ENCODE data around the gene ECE1.

ECE1 gene

GRCh38 chr1:21269461-21270085 lies 20.7 kb downstream of the ECE1 start:
- no peak for DNase-seq (ENCODE audit: low read depth in 2 of 2)

GRCh38 chr1:21268281-21269239 lies 21.7 kb downstream of the ECE1 start:
- no peak for DNase-seq (ENCODE audit: low read depth in 2 of 2)

GRCh38 chr1:21267191-21268077 lies 22.8 kb downstream of the ECE1 start:
- no peak for DNase-seq (ENCODE audit: low read depth in 2 of 2)

- DNase-seq (ENCODE audit: low read depth in 2 of 2) = no peak
Measured at GRCh38 chr1:21266119-21266774, 24.0 kb downstream of the ECE1 start.

- no peak for DNase-seq (ENCODE audit: low read depth in 2 of 2)
Measured at GRCh38 chr1:21265644-21266043, 24.6 kb downstream of the ECE1 start.

GRCh38 chr1:21264898-21265297 lies 25.4 kb downstream of the ECE1 start:
- no peak for DNase-seq (ENCODE audit: low read depth in 2 of 2)

GRCh38 chr1:21263653-21264225 lies 26.5 kb downstream of the ECE1 start:
- DNase-seq (ENCODE audit: low read depth in 2 of 2) = no peak

GRCh38 chr1:21263052-21263429 lies 27.2 kb downstream of the ECE1 start:
- no peak for DNase-seq (ENCODE audit: low read depth in 2 of 2)

- DNase-seq (ENCODE audit: low read depth in 2 of 2) = no peak
Measured at GRCh38 chr1:21262293-21263051, 27.8 kb downstream of the ECE1 start.

- no peak for DNase-seq (ENCODE audit: low read depth in 2 of 2)
Measured at GRCh38 chr1:21261551-21262292, 28.5 kb downstream of the ECE1 start.

- DNase-seq (ENCODE audit: low read depth in 2 of 2) = no peak
Measured at GRCh38 chr1:21260405-21261125, 29.7 kb downstream of the ECE1 start.

GRCh38 chr1:21259316-21260076 lies 30.8 kb downstream of the ECE1 start:
- no peak for DNase-seq (ENCODE audit: low read depth in 2 of 2)

GRCh38 chr1:21258331-21259134 lies 31.7 kb downstream of the ECE1 start:
- peak; percentile 40 to 57 for DNase-seq (ENCODE audit: low read depth in 2 of 2)

GRCh38 chr1:21257431-21258135 lies 32.7 kb downstream of the ECE1 start:
- DNase-seq (ENCODE audit: low read depth in 2 of 2) = no peak

- no peak for DNase-seq (ENCODE audit: low read depth in 2 of 2)
Measured at GRCh38 chr1:21256776-21257175, 33.5 kb downstream of the ECE1 start.

- DNase-seq (ENCODE audit: low read depth in 2 of 2) = no peak
Measured at GRCh38 chr1:21255943-21256320, 34.3 kb downstream of the ECE1 start.

Measured in stimulated activated CD8-positive, alpha-beta memory T cell treated with anti-CD3 and anti-CD28 coated beads, Interleukin-15, amount 100 ng/mL, for 48 hours (primary cell).